ENCODE results near the gene KCNRG.
A peak's percentile ranks its signal among the peaks of the same experiment; 100 is the strongest.
"Not testable (repeated sequence)": the region's sequence is repeated elsewhere in the genome, so short reads cannot be mapped to it uniquely, and the experiment has no call there.

KCNRG gene, protein sequence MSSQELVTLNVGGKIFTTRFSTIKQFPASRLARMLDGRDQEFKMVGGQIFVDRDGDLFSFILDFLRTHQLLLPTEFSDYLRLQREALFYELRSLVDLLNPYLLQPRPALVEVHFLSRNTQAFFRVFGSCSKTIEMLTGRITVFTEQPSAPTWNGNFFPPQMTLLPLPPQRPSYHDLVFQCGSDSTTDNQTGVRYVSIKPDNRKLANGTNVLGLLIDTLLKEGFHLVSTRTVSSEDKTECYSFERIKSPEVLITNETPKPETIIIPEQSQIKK

DNA sequence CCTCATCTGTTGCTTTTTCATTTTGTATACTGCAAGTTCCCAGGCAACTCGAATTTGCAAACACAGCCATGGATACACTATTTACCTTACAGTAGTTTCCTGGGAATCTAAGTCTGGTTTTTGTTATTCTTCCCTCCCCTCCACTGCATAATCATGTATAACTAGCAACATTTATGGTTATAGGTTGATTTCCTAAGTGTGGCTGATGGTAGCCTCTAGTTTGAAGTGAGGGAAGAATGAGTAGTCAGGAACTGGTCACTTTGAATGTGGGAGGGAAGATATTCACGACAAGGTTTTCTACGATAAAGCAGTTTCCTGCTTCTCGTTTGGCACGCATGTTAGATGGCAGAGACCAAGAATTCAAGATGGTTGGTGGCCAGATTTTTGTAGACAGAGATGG is at the start of gene KCNRG:
Gene KCNRG, plus strand, starts transcription at position 187 of the 400 bp plus-strand sequence. Its CDS starts 50 bp downstream, at position 237.
- no peak for DNase-seq

DNA sequence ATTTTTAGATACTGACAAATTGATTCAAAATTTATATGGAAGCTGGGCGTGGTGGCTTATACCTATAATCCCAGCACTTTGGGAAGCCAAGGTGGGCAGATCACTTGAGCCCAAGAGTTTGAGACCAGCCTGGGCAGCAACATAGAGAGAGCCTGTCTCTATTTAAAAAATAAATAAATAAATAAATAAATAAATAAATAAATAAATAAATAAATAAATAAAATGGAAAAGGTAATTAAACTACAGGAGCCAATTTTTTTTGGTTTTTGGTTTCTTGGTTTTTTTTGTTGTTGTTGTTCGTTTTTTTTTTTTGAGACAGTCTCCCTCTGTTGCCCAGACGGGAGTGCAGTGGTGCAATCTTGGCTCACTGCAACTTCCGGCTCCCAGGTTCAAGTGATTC is 47.8 kb upstream of the KCNRG start:
- no peak for DNase-seq

DNA sequence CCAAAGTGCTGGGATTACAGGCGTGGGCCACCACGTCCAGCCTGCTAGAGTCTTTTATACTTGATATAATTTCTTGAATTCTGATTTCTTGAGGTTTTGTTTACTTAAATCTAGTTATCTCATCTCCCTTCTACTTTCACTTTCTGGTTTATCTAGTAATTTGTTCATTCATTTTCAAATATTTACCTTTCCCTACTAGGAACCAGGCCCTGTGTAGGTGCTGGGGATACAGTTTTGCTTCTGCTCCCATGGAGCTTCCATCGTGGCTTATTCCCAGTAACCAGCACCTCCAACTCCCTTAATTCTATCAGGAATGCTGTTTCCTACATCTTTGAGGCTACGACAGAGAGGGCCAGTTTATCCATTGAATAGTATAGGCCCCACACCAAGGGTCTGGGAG is 42.5 kb upstream of the KCNRG start:
- no peak for DNase-seq

DNA sequence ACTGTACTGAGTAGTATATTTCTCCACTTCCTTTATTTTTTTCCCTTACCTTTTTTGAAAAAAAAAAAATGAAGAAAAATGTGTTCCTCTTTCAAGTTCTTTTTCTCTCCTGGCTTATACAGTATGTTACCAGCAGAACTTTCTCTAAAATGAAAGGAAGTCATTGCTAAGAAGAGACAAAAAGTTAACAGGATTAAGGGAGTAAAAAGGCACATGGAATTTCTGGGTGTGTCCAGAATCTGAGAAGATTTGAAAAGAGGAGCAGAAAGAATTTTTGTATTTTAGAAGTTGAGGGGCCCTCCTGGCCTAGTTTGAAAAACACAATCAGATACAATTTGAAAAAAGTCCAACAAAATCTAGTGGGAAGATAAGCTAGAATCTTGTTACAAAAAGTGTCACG is 39.4 kb upstream of the KCNRG start:
- DNase-seq = no peak

DNA sequence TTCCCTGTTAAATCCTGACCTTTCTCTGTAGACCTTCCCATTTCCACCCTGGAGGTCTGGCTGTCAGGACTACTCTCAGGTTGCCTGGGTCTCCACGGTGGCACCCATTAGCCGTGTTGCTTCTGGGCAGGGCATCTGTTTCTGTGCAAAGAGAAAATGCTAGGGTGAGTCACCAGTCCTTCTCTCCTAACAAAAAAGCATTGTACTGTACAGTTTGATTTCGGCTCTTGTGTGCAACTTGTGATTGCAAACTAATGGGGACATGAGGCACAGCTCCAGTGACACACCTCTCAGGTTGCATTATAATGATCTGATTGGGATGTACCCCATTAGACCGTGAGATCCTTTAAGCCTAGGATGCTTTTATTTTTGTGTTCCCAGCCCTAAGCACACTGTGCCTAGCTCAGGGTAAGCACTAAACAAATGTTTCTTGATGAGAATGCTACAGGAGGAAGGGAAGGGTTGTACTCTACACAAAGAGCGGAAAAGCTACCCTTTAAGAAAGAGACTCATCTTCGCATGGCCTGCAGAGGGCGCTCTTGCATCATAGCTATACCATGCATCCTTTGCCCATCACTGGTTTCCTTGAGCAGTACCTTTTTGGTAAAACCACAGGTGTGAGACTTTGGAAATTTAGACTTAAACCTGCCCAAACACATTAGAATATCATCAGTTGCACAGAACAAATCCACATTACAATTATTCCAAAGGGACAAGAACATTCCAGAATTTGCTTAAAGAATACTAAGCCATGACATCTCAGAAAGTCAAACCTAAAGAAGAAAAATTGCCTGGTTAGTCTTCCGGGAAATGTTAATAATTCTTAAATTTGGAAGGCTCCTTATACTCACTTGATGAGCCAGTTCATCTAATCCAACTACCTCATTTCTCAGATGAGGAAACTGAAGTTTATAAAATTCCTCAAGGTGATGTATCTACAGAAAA is 38.7 kb upstream of the KCNRG start:
- DNase-seq = peak; percentile 78 to 81

DNA sequence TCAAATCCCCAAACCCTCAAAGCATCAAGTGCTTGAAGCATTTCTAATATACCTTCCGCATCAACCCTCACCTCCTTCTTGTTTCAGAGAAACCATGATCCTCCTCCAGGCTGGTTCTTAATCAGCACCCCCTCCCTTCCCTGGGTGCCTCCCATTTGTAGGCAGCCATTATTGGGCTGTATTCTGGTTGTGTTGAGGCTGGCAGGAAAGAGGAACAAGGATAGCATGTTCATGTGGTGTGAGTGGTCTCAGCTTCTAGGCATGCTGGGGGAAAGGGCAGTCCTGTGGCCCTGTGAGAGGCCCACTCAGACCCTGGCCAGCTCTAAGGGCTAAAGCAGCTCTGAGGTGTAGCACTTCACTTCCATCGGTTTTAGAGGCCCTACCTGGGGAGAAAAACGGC is 37.3 kb upstream of the KCNRG start:
- no peak for DNase-seq

DNA sequence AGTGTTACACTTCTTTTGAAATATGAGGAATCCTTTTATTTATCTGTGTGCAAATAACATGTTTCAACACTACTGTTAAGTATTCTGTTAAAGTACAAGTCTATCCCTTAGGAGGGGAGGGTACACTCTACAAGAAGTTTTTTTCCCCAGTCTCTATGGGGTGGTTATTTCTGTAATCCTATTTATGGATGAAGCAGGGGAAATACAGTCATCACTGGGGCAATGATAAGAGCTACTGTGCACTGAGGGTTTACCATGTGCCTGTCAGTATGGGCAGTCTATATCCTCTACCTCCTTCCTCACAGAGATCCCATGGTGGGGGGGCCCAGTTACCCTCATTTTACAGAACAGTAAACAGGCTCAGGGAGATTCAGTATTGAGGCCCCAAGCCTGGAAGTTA is 35.0 kb upstream of the KCNRG start:
- no peak for DNase-seq

DNA sequence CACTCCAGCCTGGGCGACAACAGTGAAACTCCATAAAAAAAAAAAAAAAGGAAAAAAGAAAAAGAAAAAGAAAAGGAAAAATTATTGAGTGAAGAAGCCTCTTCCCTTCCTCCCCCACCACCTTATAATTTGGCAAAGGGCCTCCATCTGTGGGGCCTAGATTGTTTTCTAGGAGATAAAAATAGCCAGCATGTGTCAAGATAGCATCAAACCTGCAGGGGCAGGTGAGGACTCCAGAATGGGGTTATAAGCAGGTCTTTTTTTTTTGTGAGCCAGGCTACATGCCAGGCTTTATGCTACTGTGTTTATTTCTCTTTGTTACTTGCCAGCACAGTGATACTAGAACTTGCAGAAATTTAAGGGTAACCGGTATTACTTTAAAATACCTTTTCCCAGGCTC is 30.1 kb upstream of the KCNRG start:
- DNase-seq = no peak

DNA sequence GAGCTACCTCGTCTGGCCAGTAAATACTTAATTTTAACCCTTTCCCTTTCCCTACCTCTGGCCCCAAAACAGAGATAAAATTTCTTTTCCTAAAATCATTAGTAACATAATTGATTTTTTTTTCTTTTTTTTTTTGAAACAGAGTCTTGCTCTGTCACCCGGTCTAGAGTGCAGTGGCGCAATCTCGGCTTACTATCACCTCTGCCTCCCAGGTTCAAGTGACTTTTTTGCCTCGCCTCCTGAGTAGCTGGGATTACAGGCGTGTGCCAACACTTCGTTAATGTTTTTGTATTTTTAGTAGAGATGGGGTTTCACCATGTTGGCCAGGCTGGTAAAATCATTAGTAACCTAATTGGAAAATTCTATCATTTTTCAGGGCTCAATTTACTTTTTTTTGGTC is 28.8 kb upstream of the KCNRG start:
- no peak for DNase-seq

DNA sequence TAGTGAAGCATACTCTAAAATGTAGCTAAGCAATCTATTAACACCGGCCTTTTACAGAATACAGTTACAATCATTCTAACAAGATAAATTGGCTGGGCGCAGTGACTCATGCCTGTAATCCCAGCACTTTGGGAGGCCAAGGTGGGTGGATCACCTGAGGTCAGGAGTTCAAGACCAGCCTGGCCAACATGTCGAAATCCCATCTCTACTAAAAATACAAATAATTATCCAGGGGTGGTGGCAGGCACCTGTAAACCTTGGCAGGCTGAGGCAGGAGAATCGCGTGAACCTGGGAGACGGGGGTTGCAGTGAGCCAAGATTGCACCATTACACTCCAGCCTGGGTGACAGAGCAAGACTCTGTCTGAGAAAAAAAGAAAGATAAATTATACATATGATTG is 24.6 kb upstream of the KCNRG start:
- not testable (repeated sequence) for DNase-seq

DNA sequence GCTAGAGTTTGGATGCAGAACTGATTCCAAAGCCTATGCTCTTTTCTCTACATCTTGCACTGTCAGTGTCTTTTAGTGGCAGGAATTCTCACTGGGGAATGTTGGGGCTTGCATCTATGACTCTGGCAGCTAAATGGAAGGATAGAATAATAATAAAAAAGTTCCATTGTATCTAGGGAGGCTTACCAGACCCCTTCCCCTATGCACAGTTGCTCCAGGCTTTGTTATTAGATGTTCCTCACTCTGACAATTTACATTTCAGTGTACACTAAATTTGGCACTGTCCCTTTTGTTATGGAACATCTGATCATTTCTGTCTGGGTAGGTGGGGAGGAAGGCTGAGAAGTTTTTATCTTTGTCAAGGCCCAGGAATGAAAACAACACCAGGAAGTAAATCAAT is 22.1 kb upstream of the KCNRG start:
- no peak for DNase-seq

DNA sequence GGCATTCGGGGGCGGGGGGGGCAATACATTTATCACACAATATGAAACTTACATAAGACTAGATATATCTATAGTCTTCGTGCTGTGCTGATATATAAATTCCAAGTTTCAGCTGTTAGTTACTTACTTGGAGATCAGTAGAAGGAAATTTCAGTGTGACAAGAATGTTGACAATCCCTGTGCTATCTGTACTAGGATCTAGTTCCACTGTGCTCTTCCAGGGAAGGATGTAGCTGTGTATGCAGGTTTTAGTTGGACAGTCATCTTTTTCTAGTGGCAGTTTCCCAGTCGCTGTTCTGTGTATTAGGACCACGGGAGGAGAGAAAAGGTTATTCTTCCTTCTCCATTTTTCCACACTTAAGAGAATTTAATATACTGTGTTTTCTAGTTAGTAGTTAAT is 21.6 kb upstream of the KCNRG start:
- DNase-seq = no peak

DNA sequence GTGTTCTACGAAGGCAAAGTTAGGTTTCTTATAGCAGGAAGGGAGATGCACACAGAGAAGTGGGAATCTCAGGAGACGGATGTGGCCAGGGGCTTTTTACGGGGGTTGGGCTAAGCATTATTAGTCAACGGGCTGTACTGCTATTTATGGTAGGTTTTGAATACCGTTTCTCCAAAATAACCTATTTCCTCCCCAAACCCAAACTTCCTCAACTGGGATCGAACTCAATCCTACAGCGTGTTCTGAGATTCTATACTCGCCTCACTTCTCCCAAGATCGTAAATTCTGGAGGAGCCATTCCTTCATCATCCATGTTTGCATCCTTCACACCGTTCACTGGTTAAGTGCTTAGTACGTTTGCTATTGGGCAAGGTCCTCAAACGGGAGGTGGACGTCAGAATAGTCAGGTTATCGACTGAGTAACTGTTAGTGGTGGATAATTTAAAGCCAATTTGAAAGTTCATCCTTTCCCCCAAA is 19.6 kb upstream of the KCNRG start:
- no peak for DNase-seq

DNA sequence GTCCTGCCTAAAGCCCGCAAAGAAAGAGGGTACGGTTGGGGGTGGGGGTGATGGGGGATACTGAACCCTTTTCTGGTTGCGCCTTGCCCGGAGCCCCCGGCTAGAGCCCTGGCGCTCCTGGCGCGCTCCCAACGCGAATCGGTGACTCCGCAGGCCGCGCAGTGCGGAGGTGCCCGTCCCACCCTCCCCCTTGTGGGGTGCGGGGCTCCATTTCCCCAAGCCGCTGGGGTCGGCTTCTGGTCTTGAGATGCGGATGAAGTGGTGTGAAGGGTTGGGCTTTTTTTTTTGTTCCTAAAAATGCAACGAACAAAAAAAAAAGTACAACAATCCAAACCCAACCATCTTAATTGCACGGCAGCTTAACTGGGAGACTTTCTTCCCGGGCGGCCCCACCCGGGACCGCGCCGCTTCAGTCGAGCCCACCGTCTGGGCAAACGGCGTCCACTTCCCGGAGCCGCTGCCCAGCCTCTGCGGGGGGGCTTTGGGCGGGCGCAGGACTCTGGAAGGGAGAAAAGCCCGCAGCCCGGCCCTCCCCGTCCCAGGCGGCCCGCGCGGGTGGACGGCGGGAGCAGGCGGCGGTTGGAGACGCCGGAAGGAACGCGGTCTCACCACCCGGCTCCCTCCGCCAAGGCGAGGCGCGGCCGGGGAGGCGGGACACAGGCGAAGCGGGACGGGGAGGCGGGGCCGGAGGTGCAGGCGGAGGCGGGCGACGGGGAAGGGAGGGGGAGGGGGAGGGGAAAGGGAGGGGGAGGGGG is 18.9 kb upstream of the KCNRG start:
- peak; percentile 90 to 93 for DNase-seq

DNA sequence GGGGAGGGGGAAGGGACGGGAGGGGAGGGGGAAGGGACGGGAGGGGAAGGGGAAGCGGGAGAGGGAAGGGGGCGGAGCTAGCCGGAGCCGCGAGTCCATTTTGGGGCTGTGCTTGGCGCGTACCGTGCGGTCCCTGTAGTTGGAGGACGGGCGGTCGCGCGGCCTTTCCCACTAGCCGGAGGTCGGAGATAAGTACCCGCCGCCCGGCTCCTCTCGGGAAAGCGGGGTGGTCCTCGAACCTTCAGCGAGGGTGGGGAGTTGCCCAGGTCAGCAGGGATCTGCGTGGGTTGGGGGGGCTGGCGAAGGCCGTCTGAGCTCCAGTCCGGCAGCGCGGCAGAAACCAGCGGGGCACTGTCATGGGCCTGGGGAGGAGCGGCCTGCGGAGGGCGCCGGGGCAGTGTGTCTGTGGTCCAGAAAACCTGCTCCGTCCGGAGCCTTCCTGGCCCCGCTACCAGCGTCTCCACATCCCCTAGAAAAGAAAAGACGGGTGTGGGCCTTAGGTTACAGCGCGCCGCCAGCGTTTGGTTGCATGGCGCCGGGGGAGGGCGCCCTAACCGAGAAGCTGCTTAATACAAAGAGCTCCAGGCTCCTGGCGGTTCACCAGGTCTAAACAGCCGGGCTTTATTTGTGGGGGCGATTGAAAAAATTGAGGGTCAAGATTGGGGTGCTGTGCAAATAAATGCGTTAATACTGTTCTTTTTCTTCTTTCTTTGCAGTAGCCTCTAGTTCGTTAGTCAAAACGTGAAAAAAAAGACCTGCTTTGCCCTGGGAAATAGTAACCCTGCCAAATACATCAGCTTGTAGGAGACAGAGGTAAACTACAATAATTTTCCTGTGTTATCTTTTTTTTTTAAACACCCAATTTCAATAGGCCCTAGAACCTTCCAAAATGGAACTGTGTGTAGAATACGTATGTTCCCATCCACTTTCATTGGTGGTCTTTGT is 18.0 kb upstream of the KCNRG start, which contains the start of gene TRIM13:
Gene TRIM13, plus strand, starts transcription at position 92 of the 945 bp plus-strand sequence. CDS start 14,899 bp downstream, outside the sequence.
- DNase-seq = peak; percentile 80 to 84

DNA sequence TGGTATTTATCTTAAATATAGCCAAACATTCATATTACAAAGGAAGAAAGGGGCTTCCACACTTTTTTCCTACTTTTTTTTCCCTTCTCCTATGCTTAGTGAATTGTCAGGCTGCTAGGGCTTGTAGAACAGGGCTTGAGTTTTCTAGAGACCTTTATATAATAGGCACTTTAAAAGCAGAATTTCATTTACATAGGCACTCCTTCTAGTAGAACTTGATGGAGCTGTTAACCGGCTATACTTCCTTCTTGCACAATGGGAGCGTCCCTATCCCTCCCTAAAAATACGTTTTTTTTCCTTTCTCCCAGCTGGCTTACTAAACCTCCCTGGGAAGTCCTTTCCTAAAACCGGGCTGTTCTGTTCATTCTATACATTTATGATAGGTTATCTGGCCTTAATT is 17.3 kb upstream of the KCNRG start:
- no peak for DNase-seq

DNA sequence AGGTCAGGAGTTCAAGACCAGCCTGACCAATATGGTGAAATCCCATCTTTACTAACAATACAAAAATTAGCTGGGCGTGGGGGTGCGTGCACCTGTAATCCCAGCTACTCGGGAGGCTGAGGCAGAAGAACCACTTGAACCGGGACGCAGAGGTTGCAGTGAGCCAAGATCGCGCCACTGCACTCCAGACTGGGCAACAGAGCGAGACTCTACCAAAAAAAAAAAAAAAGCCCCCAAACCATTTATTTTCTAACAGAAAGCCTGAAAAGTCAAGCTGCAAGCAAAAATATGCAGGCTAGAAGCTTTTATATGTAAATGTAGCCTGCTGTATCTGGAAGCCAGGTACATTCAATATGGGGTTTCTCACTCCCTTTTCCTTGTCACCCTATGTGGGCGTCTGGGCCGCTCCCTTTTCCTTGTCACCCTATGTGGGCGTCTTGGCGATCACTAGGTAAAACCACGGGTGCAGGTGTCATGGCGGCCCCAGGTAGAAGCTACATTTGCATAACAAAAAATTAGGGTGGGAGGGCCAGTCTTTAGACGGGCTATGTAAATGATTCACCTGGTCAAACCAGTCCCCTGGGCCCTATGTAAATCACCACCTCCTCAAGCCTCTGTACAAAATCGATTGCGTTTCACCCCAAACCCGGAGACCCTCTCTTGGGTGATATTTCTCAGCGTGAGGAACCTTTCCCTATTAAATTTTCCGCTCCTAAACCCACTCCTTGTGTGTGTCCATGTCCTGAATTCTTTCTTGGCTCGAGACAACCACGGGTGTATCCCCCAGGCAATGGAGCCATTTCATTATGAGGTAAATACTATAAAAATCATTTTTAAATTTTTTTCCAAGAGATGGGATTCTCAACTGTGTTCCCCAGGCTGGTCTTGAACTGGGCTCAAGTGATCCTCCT is 16.3 kb upstream of the KCNRG start:
- DNase-seq = no peak

DNA sequence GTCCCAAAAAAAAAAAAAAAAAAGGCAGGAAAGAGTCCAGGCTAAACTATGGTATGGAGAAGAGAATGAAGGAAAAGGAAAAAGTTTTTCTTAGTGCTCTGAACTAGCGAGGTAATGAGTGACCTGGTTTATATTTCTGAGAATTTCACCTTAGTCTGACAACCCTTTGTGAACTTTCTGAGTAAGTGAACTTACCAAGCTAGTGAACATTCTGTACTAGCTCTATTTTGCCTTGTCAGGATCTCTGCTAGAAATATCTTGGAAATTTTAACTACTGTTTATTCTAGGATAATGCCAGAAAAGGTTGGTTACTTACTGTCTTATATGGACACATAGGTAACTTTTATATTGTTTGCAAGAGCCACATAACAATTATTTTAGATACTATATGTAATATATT is 14.0 kb upstream of the KCNRG start:
- no peak for DNase-seq

DNA sequence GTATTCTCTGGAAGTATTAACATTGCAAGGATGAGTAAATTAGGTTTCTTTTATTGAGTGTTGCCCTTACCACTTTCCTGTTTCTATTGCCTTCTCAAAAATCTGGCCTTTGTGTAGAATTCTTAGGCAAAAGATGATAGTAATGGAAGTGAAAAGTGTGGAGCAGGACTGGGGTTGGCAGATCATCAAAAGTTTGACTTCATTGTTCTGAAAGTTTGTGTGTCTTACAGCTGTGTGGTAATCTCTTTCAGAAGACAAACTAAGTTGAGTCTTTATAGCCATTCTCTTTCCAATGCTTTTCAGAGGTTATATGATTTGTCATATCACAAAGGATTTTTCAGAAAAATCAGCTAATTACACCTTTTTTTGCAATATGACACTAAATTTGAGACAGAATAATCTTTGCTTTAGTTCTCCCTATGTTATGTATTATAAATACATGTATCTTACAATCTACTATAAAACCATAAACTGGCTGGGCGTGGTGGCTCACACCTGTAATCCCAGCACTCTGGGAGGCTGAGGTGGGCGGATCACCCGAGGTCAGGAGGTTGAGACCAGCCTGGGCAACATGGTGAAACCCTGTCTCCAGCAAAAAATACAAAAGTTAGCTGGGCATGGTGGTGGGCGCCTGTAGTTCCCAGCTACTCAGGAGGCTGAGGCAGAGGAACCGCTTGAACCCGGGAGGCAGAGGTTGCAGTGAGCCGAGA is 8.7 kb upstream of the KCNRG start:
- no peak for DNase-seq

DNA sequence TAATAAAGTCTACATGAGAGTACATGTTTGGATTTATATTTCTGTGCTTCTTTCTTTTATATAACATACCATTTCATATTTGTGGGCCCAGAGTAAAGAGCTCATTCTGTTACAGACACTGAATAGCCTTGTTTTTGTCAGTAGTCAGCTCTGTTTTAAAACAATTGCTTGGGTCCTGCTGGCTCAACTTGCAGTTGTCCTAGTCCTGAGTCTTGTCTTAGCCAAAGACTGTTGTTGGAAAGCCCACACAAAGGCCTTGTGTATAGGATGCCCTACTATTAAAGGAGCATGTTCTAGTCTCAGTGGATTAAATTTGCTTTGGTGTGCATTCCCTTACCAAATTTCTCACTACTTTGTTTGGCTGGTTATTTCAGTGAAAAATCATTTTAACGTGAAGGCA is 3.8 kb upstream of the KCNRG start:
- no peak for DNase-seq

Measured in stimulated activated CD4-positive, alpha-beta T cell treated with anti-CD3 and anti-CD28 coated beads, Interleukin-2, amount 100 ng/mL, for 24 hours (primary cell).